GM12865 (cell line): ENCODE measurements around the gene CHSY3.

ENCODE experiments used
- DNase-seq: peaks from one replicate; pipeline ENCODE4 v3.0.0; 2010; ENCODE audit warnings: low read depth
- H3K4me3 ChIP-seq: 2 replicates; pipeline ENCODE4 v1.5.1; 2011; ENCODE audit warnings: mild to moderate bottlenecking, low read depth, low read length, control low read depth
- CTCF ChIP-seq: IDR thresholded peaks from 2 replicates; pipeline ENCODE4 v1.5.1; 2011; ENCODE audit warnings: low read length, control low read depth, low read depth, inconsistent platforms; ENCODE audit not compliant: insufficient read depth; ENCODE audit errors: missing control alignments

The CHSY3 gene

GRCh38 chr5:130110328-130110727 is 206.1 kb downstream of the CHSY3 start:
- H3K4me3 ChIP-seq = no peak overlapping the region
- no peak for TF ChIP-seq CTCF
- no peak for DNase-seq

GRCh38 chr5:130111746-130112145 is 207.5 kb downstream of the CHSY3 start:
- no peak for DNase-seq
- TF ChIP-seq CTCF = no peak
- H3K4me3 ChIP-seq = no peak overlapping the region

GRCh38 chr5:130112246-130112645 is 208.0 kb downstream of the CHSY3 start:
- no peak for TF ChIP-seq CTCF
- DNase-seq = peak; percentile 70
- no peak overlapping the region for H3K4me3 ChIP-seq

GRCh38 chr5:130115686-130116085 is 211.4 kb downstream of the CHSY3 start:
- TF ChIP-seq CTCF = no peak
- H3K4me3 ChIP-seq = no peak overlapping the region
- DNase-seq = no peak

GRCh38 chr5:130116462-130116861 is 212.2 kb downstream of the CHSY3 start:
- TF ChIP-seq CTCF = no peak
- H3K4me3 ChIP-seq = no peak overlapping the region
- DNase-seq = no peak

GRCh38 chr5:130116972-130117371 is 212.7 kb downstream of the CHSY3 start:
- no peak overlapping the region for H3K4me3 ChIP-seq
- DNase-seq = no peak
- no peak for TF ChIP-seq CTCF

GRCh38 chr5:130126746-130127145 is 222.5 kb downstream of the CHSY3 start:
- DNase-seq = no peak
- TF ChIP-seq CTCF = no peak
- no peak overlapping the region for H3K4me3 ChIP-seq
